Measurements from ENCODE around the gene LRRC4B.

Gene LRRC4B

DNA sequence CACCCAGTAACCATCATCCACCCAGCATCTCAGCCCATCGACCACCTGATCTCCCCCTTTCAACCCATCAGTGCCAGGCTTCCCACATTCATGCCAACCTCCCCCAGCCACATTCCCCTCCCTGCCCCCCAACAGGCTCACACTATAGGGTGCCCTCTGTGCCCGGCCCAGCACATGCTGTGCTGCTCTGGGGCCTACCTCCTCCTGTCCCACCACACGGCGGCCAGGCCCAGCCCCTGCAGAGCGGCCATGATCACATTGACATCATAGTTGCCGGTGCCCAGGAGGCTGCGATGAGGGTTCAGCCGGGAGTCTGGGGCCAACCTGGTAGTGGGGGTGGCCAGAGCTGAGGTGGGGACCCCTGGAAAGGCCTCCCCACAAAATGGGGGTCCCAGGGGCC lies 60.9 kb downstream of the LRRC4B start:
- no peak for DNase-seq (ENCODE audit: low read depth in 4 of 4, low spot score in 1 of 4)

DNA sequence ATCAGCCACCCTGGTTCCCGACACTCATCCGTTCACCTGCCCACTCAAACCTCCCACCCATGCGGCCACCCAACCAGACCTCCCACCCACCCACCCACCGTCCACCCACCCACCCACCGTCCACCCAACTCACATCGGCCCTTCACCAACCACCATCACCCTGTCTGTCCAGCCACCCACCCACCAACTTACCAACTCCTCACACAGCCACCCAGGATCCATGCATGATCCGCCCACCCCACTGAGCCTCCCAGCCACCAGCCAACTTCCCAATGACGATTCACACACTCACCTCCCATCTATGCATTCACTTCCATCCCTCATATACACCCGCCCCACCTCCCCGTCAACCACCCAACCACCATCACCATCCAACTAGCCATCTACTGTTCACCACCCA lies 61.5 kb downstream of the LRRC4B start:
- DNase-seq (ENCODE audit: low read depth in 4 of 4, low spot score in 1 of 4): no peak

DNA sequence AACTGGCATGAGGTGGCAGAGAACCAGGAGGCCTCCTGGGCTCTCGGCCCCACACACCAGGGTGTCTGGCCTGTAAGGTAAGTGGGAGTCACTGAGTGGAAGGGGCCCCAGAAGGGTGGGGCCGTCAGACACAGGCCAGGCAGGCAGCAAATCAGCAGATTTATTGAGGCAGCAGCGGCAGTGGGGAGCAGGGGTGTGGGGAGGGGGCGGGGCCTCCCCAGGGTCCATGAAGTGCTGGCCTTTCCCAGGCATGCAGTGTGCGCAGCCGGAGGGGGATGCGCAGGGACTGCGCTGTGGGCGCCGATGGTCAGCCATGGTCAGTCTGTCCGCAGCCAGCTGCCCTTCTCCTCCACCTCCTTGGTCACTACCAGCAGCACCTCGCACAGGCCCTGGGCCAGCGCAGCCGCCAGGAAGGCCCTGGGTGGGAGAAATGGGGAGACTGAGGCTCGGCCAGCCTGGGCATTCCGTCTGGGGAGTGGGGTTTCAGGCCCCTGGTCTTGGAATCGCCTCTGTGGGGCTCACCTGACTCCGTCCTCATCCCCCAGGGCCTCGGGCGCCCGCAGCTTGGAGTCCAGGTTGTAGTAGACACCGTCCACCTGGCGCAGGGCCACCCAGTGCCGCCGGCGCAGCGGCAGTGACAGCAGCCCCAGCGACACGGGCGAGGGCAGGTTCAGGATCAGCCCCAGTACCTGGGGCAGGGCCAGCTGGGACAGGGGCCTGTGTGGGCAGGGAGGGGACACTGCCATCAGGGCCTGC lies 62.2 kb downstream of the LRRC4B start:
- DNase-seq (ENCODE audit: low read depth in 4 of 4, low spot score in 1 of 4): no peak

DNA sequence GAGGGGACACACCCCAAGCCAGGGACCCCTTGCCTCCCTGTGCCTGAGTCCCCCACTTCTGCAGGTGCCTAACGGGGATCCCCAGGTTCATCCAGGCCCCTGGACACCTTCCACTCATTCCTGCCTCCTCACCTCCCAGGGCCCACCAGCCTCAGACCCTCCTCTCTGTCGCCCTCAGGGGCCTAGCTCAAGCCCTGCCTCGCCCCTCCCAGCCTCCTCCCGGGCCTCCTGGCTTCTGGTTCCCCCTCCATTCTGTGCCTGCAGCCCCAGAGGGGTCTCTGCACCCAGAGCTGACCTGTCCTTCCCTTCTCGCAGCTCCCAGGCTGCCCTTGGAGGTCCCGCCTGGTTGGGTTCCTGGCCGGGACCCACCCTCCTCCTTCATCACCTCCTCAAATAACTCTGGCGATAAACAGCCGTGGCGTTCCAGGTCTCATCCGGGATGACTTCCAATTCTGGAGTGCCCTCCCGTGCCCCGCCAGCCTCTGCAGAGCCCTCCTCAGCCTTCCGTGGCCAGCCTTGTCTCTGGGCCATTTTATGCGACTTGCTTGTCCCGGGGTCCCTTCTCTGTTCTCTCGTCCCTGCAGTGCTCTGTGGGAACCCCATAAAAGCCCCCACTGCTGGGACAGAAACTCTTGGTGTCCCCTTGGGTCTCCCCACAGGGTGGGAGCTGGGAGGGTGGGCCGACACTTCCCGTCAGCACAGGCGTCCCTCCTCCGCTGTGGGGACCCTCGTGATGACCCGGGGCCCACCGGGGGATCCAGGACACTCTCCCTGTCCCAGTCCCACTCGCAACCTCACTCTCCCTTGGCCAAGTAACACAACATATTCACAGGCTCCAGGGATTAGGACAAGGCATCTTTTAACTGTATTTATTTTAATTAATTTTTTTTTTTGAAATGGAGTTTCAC lies 66.4 kb downstream of the LRRC4B start:
- DNase-seq (ENCODE audit: low read depth in 4 of 4, low spot score in 1 of 4): no peak

- DNase-seq (ENCODE audit: low read depth in 4 of 4, low spot score in 1 of 4): no peak
These were observed 67.1 kb downstream of the LRRC4B start for GRCh38 chr19:50501186-50501567.

- DNase-seq (ENCODE audit: low read depth in 4 of 4, low spot score in 1 of 4): no peak
These were observed 67.5 kb downstream of the LRRC4B start for GRCh38 chr19:50500753-50501151.

GRCh38 chr19:50500060-50500752 lies 68.0 kb downstream of the LRRC4B start:
- DNase-seq (ENCODE audit: low read depth in 4 of 4, low spot score in 1 of 4): no peak

DNA sequence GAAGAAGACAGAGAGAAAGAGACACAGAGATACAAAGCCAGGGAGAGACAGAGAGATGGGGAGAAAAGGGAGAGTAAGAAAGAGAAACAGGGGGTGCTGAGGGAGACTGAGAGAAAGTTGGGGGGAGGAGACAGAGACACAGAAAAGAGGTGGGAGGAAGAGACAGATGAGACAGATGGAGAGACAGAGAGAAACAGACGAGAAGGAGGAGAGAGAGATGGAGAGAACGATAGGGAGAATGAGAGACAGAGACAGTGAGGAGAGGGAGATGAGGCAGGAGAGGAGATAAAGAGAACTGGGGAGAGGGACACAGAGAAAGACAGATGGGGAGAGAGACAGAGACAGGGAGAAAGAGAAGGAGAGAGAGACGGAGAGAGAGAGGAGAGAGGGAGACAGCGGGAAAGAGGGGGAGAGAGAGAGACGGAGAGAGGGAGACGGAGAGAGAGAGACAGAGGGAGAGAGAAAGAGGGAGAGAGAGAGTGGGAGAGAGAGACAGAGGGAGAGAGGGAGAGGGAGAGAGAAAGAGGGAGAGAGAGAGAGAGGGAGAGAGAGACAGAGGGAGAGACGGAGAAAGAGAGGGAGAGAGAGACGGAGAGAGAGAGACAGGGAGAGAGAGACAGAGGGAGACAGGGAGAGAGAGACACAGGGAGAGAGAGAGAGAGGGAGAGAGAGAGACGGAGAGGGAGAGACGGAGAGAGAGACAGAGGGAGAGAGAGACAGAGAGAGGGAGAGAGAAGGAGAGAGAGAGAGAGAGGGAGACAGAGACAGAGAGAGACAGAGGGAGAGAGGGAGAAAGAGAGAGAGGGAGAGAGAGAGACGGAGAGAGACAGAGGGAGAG lies 69.8 kb downstream of the LRRC4B start:
- DNase-seq (ENCODE audit: low read depth in 4 of 4, low spot score in 1 of 4): no peak

DNA sequence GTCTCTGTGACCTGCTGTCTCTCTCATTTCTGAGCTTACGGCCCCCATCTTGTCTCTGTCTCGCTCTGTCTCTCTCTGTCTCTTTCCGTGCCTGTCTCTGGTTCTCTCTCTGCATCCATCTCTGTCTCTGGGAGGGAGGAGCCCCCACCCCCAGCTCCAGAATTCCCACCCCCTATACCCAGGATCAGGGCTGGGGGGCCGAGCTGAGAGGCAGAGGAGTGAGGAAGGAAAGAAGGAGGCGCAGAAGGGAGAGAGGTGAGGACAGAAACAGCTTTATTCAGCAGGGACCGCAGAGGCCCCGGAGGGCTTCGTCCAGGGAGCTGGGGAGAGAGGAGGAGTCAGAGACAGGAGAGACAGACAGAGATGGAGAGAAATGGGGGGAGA lies 71.2 kb downstream of the LRRC4B start:
- DNase-seq (ENCODE audit: low read depth in 4 of 4, low spot score in 1 of 4): no peak

- DNase-seq (ENCODE audit: low read depth in 4 of 4, low spot score in 1 of 4): no peak
These were observed 71.8 kb downstream of the LRRC4B start for GRCh38 chr19:50496189-50497021.

- no peak for DNase-seq (ENCODE audit: low read depth in 4 of 4, low spot score in 1 of 4)
These were observed 73.2 kb downstream of the LRRC4B start for GRCh38 chr19:50495020-50495531.

DNA sequence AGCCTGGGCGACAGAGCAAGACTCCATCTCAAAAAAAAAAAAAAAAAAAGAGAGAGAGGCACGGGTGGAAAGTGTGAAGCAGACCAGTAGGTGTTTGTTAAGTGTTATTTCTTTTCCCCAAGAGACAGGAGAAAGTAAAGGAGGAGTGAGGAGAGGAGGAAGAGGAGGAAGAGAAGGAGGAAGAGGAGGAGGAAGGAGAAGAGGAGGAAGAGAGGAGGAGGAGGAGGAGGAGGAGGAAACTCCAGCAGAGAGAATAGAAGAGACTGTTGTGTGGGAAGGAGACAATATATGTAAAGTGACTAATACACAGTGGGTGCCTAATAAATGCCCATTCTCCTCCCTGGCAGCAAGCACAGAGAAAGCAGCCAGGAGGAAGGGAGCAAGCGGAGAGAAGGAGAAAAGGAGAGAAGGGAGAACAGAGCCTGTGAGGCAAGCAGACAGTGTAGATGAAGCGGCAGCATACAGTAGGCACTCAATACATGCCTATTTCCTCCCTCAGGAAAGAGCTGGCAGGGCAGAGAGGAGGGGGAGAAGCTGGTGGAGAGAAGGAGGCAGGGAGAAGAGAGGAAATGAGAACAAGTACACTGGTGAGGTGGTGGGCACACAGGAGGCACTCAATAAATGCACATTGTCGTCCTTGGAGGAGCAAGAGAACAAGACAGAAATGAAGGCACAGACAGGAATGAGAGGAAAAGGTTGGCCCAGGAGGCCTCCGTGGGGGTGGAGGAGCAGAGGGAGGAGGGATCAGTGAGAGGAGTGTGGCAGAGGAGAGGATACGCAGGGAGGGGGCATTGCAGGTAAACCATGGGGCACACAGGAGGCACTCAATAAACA lies 73.8 kb downstream of the LRRC4B start:
- DNase-seq (ENCODE audit: low read depth in 4 of 4, low spot score in 1 of 4): no peak

DNA sequence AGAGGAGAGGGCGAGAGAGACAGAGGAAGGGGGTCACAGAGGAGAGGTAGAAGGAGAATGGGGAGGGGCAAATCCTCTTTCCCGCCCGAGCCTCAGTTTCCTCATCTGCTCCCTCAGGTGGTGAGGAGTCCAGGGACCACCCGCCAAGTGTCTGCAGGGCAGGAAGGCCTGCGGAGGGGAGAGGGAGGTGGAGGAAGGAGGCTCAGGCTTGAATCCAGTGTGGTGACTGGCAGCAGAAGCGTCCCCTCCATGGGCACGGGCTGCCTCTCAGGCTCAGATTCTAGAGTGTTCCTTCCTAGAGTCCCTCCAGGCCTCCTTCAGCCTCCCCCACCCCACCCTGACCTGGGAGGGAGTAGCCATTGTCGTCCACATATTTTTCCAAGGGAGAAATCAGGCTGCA lies 75.1 kb downstream of the LRRC4B start:
- no peak for DNase-seq (ENCODE audit: low read depth in 4 of 4, low spot score in 1 of 4)

GRCh38 chr19:50492303-50493052 lies 75.8 kb downstream of the LRRC4B start:
- DNase-seq (ENCODE audit: low read depth in 4 of 4, low spot score in 1 of 4): no peak

GRCh38 chr19:50490991-50491472 lies 77.2 kb downstream of the LRRC4B start:
- DNase-seq (ENCODE audit: low read depth in 4 of 4, low spot score in 1 of 4): no peak

- no peak for DNase-seq (ENCODE audit: low read depth in 4 of 4, low spot score in 1 of 4)
These were observed 77.8 kb downstream of the LRRC4B start for GRCh38 chr19:50490411-50490811.

DNA sequence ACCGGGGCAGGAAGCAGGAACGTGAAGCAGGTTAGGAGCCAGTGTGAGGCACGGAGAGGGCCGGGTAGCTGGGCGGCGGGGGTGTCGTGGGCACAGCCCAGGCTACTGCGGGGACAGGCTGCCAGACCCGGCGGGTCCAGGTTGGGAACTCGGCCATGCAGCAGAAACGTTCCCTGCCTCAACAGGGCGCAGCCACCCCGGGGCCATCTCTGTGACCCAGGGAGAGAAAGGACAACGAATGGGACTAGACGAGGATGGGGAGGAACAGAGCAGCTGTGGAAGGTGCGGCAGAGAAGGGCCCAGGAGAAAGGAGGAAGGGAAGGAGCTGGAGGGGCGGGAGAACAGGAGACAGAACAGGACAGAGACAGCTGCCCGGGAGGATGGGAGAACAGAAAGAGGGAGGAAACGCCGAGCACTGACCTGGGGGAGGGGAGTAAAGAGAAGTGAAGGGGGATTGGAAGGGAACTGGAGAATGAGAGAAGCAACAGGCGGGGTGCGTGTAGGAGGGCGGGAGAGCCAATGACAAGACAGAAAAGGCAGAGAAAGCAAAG lies 78.7 kb downstream of the LRRC4B start:
- DNase-seq (ENCODE audit: low read depth in 4 of 4, low spot score in 1 of 4): no peak
